Anterior cingulate cortex (tissue), 58 donors: ENCODE results near the gene GPR157.
"Not testable (repeated sequence)": the region's sequence is repeated elsewhere in the genome, so short reads cannot be mapped to it uniquely, and the experiment has no call there.

ENCODE experiments used
- DNase-seq, 58 donors: peaks; one replicate each; lab custom pipeline; 2025; lab: John Stamatoyannopoulos, UW

GPR157 gene, protein sequence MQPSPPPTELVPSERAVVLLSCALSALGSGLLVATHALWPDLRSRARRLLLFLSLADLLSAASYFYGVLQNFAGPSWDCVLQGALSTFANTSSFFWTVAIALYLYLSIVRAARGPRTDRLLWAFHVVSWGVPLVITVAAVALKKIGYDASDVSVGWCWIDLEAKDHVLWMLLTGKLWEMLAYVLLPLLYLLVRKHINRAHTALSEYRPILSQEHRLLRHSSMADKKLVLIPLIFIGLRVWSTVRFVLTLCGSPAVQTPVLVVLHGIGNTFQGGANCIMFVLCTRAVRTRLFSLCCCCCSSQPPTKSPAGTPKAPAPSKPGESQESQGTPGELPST

DNA sequence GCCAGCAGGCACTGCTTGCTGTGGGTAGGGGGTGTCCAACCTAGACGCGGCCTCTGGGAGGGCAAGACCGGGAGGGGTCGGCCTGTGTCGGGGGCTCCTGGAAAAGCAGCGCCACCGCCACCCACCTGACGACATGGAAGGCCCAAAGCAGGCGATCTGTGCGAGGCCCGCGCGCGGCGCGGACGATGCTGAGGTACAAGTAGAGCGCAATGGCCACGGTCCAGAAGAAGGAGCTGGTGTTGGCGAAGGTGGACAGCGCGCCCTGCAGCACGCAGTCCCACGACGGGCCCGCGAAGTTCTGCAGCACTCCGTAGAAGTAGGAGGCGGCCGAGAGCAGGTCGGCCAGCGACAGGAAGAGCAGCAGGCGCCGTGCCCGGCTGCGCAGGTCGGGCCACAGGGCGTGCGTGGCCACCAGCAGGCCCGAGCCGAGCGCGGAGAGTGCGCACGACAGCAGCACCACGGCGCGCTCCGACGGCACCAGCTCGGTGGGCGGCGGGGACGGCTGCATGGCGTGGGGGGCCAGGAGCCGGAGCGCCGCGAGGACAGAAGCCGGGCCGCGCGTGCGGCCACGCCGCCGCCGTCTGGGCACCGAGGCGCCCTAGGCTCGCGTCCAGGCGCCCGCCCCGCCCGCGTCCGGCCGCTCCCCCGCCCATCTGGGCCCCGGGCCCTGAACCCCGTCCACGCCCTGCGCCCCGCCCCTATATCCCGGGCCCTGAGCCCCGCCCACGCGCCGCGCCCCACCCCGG is at the start of gene GPR157:
GPR157 (minus strand) TSS at position 583 of the 746 bp plus-strand sequence; CDS start at position 508, 75 bp downstream.
- peak in 22 of 58 donors; percentile 3 to 66 (median 24) for DNase-seq

DNA sequence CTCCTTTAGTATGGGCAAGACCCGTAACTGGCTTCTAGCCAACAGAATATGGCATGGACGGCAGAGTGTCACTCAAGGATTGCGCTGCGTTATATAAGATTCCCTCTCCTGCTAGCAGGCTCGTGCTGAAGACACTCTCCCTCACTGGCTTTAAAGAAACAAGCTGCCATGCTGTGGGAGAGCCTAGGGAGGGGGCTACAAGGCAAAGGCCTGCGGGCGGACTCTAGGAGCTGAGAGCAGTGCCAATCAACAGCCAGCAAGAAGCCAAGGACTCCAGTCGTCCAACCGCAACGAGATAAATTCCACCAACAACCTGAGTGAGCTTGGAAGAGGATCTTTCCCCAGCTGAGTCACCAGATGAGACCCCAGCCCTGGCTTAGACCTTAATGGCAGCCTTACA is 45.9 kb upstream of the GPR157 start:
- DNase-seq, result no peak

GRCh38 chr1:9174243-9174642 is 45.3 kb upstream of the GPR157 start:
- no peak for DNase-seq

- DNase-seq, result no peak
These were observed 40.8 kb upstream of the GPR157 start for GRCh38 chr1:9169601-9170137.

GRCh38 chr1:9167638-9168037 is 38.7 kb upstream of the GPR157 start:
- peak in 1 of 58 donors; percentile 12 for DNase-seq

GRCh38 chr1:9166289-9167235 is 37.7 kb upstream of the GPR157 start:
- no peak for DNase-seq

GRCh38 chr1:9165396-9165795 is 36.5 kb upstream of the GPR157 start:
- no peak for DNase-seq

- no peak for DNase-seq
These were observed 36.0 kb upstream of the GPR157 start for GRCh38 chr1:9164919-9165318.

DNA sequence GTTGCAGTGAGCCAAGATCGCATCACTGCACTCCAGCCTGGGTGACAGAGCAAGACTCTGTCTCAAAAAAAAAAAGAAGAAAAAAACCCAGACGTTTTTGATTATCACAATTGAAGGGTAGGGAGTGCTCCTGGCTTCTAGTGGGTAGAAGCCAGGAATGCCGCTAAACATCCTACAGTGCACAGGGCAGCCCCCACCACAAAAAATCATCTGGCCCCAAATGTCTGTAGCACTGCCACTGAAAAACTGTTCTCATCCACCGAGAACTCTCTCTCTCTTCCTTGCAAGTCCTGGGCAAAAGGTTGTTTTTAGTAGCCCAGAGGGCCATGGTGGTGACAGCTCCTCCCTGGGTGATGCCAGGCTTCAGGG is 35.6 kb upstream of the GPR157 start:
- no peak for DNase-seq

DNA sequence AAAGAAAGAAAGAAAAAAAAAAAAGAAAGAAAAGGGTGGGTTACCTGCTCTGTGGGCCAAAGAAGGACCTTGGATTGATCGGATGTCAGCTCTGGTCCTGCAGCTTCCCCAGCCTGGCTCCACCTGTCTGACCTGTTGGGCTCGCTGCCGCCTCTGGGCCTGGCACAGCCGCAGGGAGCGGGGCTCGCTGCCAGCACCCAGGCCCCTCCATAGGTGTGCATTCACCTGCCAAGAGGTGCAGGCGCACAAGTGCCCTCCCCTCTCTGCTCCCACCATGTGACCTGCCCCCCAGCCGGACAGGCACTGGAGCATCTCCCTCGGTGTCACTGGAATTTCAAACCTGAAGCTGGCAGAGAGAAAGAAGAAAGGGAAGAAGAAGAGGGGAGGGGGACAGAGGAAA is 33.1 kb upstream of the GPR157 start:
- DNase-seq, result no peak

DNA sequence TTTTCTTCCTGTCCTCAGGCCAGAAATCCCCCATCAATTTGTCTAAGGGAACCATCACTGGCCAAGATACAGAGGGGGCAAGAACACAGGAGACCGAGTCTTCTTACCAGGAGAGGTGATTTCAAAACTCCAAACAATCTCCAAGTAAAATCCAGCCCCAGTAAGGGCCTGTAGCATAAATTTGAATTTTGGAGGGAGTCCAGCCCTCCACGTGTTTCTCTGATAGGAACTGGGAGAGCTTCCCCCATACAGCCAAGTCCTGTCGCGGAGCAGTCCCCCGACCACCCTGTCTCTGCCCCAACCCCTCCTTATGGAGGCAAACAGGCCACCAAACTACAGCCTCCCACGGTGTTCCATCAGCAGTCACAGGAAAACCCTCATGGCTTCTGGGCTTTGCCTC is 32.4 kb upstream of the GPR157 start:
- no peak for DNase-seq

GRCh38 chr1:9160079-9160717 is 31.3 kb upstream of the GPR157 start:
- DNase-seq, result no peak

- no peak for DNase-seq
These were observed 27.0 kb upstream of the GPR157 start for GRCh38 chr1:9155879-9156278.

GRCh38 chr1:9155405-9155804 is 26.5 kb upstream of the GPR157 start:
- DNase-seq, result not testable (repeated sequence)

- DNase-seq, result no peak
These were observed 24.2 kb upstream of the GPR157 start for GRCh38 chr1:9153152-9153551.

GRCh38 chr1:9152535-9152934 is 23.6 kb upstream of the GPR157 start:
- no peak for DNase-seq

GRCh38 chr1:9151328-9151860 is 22.5 kb upstream of the GPR157 start:
- no peak for DNase-seq

DNA sequence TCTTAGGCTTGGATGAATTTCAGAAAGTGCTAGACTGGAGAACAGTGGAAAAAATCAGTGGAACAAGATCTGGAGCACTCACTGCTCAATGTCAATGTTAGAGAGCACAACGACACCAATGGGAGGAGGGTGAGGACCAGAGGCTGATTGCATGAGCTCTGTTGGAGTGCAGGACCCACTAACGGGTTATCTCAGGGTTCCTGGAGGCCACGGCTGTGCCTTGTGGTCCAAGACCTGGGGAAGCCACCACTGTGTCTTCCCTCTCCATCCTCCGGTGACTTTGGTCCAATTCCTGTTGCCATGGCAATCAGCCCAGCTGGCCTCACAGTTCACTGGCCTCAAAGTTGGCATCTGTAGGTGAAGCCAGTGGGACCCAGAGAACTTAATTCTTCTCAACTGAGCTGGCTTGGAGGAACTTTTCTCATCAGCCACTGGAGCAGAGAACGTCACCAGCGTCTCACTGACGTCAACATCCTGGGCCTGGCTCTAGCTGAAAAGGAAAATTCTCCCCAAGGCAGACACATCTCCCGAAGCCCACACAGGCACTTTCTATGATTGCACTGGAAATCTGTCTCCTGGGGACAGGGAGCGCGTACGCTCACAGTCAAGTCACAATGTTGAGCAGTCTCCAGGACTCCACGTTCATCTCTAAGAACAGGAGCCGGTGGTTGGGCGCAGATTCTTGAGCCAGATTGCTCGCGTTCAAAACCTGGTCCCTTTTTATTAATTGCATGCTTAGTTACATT is 21.9 kb upstream of the GPR157 start:
- peak in 13 of 58 donors; percentile 3 to 28 (median 15) for DNase-seq
